Natural killer cell (primary cell): Measurements from ENCODE around the gene NUP214. TPM values are rescaled to one million over a fixed set of nuclear protein-coding genes. Genes with fewer than 3 reads are reported as not detected.

Source experiments
- ATAC-seq, 3 donors: fragments of 150-1000 bp in 2 of 3; fragments of 200-7000 bp in 1 of 3; cut with Tn5 transposase; 1 replicate in 1 of 3; 2 replicates in 2 of 3; pipeline ENCODE4 v1.10.0; 2021; ENCODE audit warnings: mild to moderate bottlenecking in 2 of 3, moderate library complexity in 2 of 3
- DNase-seq, 2 donors: peaks; one replicate each; pipeline versions ENCODE4 v3.0.0 to v3.0.0-alpha.2; 2013 to 2021; ENCODE audit warnings: mixed read lengths in 1 of 2
- H3K27ac ChIP-seq: one replicate; pipeline ENCODE4 v1.5.1; 2013; ENCODE audit warnings: mild to moderate bottlenecking, low read length
- H3K27me3 ChIP-seq: one replicate; pipeline ENCODE4 v1.6.1; 2013; ENCODE audit warnings: low read length; ENCODE audit not compliant: control insufficient read depth, insufficient read depth
- H3K36me3 ChIP-seq: one replicate; pipeline ENCODE4 v1.6.1; 2013; ENCODE audit warnings: low read length; ENCODE audit not compliant: control insufficient read depth, insufficient read depth
- H3K4me1 ChIP-seq: one replicate; pipeline ENCODE4 v1.6.1; 2013; ENCODE audit warnings: low read length; ENCODE audit not compliant: control insufficient read depth, insufficient read depth
- H3K4me3 ChIP-seq: one replicate; pipeline ENCODE4 v1.5.1; 2013; ENCODE audit warnings: low read length
- H3K9me3 ChIP-seq: one replicate; pipeline ENCODE4 v1.6.1; 2013; ENCODE audit warnings: low read length; ENCODE audit not compliant: control insufficient read depth, insufficient read depth
- H3K27ac Mint-ChIP-seq, 2 donors: one replicate each; pipeline ENCODE4 v1.8.0; 2022; ENCODE audit warnings: mild to moderate bottlenecking in 2 of 2, mixed read lengths in 2 of 2, moderate library complexity in 1 of 2
- H3K27me3 Mint-ChIP-seq, 2 donors: one replicate each; pipeline ENCODE4 v1.8.0; 2022; ENCODE audit warnings: low read depth in 2 of 2, mixed read lengths in 2 of 2
- H3K36me3 Mint-ChIP-seq: one replicate; pipeline ENCODE4 v1.8.0; 2022; ENCODE audit warnings: mixed read lengths
- H3K4me1 Mint-ChIP-seq, 2 donors: one replicate each; pipeline ENCODE4 v1.8.0; 2022; ENCODE audit warnings: mixed read lengths in 2 of 2
- H3K4me3 Mint-ChIP-seq: one replicate; pipeline ENCODE4 v1.8.0; 2022; ENCODE audit warnings: mild to moderate bottlenecking, moderate library complexity, mixed read lengths
- H3K9me3 Mint-ChIP-seq, 2 donors: one replicate each; pipeline ENCODE4 v1.8.0; 2022; ENCODE audit warnings: mixed read lengths in 2 of 2
- WGBS: methylation state at CpG from one replicate; pipeline ENCODE4 v1.1.7; 2013; ENCODE audit warnings: missing lambda C conversion rate; ENCODE audit not compliant: insufficient coverage; 5-methylcytosine and 5-hydroxymethylcytosine counted together
- intact Hi-C: fragments of 100-400 bp; cut with micrococcal nuclease; formaldehyde crosslinking; loops from one replicate; pipeline ENCODE4 v1.14.2; 2022
- total RNA-seq, 4 donors: library from RNA; stranded (reverse); fragments of 120-200 nt in 1 of 4; gene quantifications; one replicate each; pipeline versions ENCODE4 v1.2.3 to v1.2.4, GENCODE V29; 2013 to 2022
- TF ChIP-seq, protein P1 (sequence below): fragments of 200-600 bp; IDR thresholded peaks from one replicate; pipeline ENCODE4 v1.8.0; 2022; ENCODE audit warnings: antibody characterized with exemption

The NUP214 gene
- total RNA-seq, 3 donors from 2014 or later (not counting 1 experiment from before 2014, with no cell fraction given), result 125 to 133 (median 132) TPM

- WGBS, result 73% methylated on average over 8 of the region's 8 CpGs
- DNase-seq (no peak), ATAC-seq (no peak)
- Mint-ChIP-seq H3K27me3 (peaks cover 3 to 6% of the 10 kb centered on the region in 2 donors), H3K9me3 (no peaks in the 10 kb centered on the region), H3K4me1 (no peaks in the 10 kb centered on the region), H3K27ac (no peak overlapping the region), H3K36me3 (no peaks in the 10 kb centered on the region), H3K4me3 (no peak overlapping the region)
- Histone ChIP-seq H3K36me3 (no peaks in the 10 kb centered on the region), H3K4me3 (no peak overlapping the region), H3K4me1 (no peaks in the 10 kb centered on the region), H3K9me3 (no peaks in the 10 kb centered on the region), H3K27me3 (no peaks in the 10 kb centered on the region), H3K27ac (no peak overlapping the region)
- TF ChIP-seq, protein P1, sequence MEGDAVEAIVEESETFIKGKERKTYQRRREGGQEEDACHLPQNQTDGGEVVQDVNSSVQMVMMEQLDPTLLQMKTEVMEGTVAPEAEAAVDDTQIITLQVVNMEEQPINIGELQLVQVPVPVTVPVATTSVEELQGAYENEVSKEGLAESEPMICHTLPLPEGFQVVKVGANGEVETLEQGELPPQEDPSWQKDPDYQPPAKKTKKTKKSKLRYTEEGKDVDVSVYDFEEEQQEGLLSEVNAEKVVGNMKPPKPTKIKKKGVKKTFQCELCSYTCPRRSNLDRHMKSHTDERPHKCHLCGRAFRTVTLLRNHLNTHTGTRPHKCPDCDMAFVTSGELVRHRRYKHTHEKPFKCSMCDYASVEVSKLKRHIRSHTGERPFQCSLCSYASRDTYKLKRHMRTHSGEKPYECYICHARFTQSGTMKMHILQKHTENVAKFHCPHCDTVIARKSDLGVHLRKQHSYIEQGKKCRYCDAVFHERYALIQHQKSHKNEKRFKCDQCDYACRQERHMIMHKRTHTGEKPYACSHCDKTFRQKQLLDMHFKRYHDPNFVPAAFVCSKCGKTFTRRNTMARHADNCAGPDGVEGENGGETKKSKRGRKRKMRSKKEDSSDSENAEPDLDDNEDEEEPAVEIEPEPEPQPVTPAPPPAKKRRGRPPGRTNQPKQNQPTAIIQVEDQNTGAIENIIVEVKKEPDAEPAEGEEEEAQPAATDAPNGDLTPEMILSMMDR, result no peak
- intact Hi-C loops, result no loop called here
Measured at GRCh38 chr9:131084661-131085369, 40.6 kb upstream of the NUP214 start.

GRCh38 chr9:131085370-131086122, 39.8 kb upstream of the NUP214 start:
- peaks cover 3 to 6% of the 10 kb centered on the region in 2 donors for H3K27me3 Mint-ChIP-seq
- TF ChIP-seq, protein P1, result no peak
- no peaks in the 10 kb centered on the region for H3K9me3 ChIP-seq
- no peaks in the 10 kb centered on the region for H3K9me3 Mint-ChIP-seq
- H3K27ac Mint-ChIP-seq, result no peak overlapping the region
- ATAC-seq (no peak), DNase-seq (no peak)
- H3K36me3 Mint-ChIP-seq, result no peaks in the 10 kb centered on the region
- H3K4me3 ChIP-seq, result no peak overlapping the region
- no peaks in the 10 kb centered on the region for H3K4me1 Mint-ChIP-seq
- no peaks in the 10 kb centered on the region for H3K4me1 ChIP-seq
- H3K27ac ChIP-seq, result no peak overlapping the region
- H3K4me3 Mint-ChIP-seq, result no peak overlapping the region
- intact Hi-C loops, result no loop called here
- no peaks in the 10 kb centered on the region for H3K36me3 ChIP-seq
- 90% methylated on average over 23 of the region's 23 CpGs for WGBS
- H3K27me3 ChIP-seq, result no peaks in the 10 kb centered on the region

DNA sequence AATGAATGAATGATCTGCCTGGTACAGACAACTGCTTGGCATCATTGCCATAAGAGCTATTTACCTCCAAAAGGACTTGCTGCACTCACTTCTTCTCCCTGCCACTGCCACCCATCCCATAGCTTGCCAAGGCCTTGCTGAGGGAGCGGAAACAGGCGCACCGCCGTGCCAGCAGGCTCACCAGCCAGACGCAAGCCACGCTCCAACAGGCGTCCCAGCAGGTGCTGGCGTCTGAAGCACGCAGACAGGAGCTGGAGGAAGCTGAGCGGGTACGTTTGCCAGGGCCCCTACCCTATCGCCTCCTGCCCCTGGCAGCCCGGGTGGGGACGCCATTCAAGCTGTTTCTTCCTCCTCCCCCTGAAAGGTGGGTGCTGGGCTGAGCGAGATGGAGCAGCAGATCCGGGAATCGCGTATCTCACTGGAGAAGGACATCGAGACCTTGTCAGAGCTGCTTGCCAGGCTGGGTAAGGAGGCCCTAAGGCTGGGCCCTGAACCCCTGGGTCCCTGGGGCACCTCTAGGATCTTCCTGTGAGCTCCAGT, 38.0 kb upstream of the NUP214 start:
- no peak for DNase-seq
- no peaks in the 10 kb centered on the region for H3K9me3 ChIP-seq
- no peaks in the 10 kb centered on the region for H3K4me1 ChIP-seq
- intact Hi-C loops, result no loop called here
- H3K36me3 Mint-ChIP-seq, result no peaks in the 10 kb centered on the region
- no peak overlapping the region for H3K4me3 ChIP-seq
- ATAC-seq, result no peak
- H3K4me3 Mint-ChIP-seq, result no peak overlapping the region
- H3K36me3 ChIP-seq, result no peaks in the 10 kb centered on the region
- WGBS, result 93% methylated on average over 19 of the region's 19 CpGs
- no peaks in the 10 kb centered on the region for H3K27me3 ChIP-seq
- TF ChIP-seq, protein P1, result no peak
- H3K9me3 Mint-ChIP-seq, result no peaks in the 10 kb centered on the region
- no peaks in the 10 kb centered on the region for H3K4me1 Mint-ChIP-seq
- no peak overlapping the region for H3K27ac ChIP-seq
- no peak overlapping the region for H3K27ac Mint-ChIP-seq
- peaks cover 3 to 6% of the 10 kb centered on the region in 2 donors for H3K27me3 Mint-ChIP-seq
